ENCODE measurements around the gene KRT15. TPM values are rescaled to one million over a fixed set of nuclear protein-coding genes. Genes with fewer than 3 reads are reported as not detected.

The KRT15 gene
- total and polyA plus RNA-seq, 10 of the 15 experiments (the other 5 are each of a cell fraction or from before 2014, with no cell fraction given) = 0.06 to 0.17 TPM; not detected in 8

DNA sequence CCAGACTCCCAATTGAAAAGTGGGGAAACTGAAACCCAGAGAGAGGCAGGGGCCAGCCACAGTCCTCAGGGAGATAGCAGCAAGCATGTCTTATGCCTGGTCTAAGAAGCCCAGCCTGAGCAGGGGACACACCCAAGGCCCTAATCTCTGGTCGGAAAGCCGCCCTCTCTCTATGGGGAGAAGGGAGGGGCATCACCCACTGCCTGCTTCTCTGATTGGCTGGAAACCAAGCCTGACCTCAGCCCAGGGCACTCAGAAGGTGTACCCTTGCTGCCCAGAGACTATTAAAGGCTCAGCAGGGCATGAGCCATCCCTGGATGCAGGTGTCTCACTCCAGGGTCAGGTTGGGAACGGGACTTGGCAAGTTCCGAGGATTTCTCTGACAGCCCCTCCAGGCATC, 7.6 kb downstream of the KRT15 start:
- WGBS (ENCODE audit: insufficient coverage, insufficient replicate concordance, low lambda C conversion rate, missing lambda C conversion rate) = 38% methylated on average over 4 of the region's 4 CpGs

GRCh38 chr17:41510251-41511065, 8.2 kb downstream of the KRT15 start:
- ChIA-PET POLR2A (no interaction called here), RAD21 (ENCODE audit: unreplicated experiment) (no interaction called here), SMC1A (ENCODE audit: uncharacterized antibody, unreplicated experiment) (no interaction called here), CTCF (interaction anchor here (0.9 to 1.4 kb wide), 2 partner anchors 39 to 152 kb away, joined by 3 read pairs; no protein-coding TSS in a partner anchor)
- DNase-seq (ENCODE audit: low read depth, low spot score) = no peak
- Histone ChIP-seq H3K4me3 (no peak overlapping the region), H3K4me1 (ENCODE audit: control insufficient read depth, insufficient read depth, low read length) (no peaks in the 10 kb centered on the region), H2AFZ (ENCODE audit: control insufficient read depth, low read depth, low read length) (no peak overlapping the region), H3K9me3 (replicated peaks; ENCODE audit: control insufficient read depth, insufficient read depth, low read length) (no peaks in the 10 kb centered on the region), H3K9ac (ENCODE audit: control insufficient read depth, insufficient read depth, low read length) (no peak overlapping the region), H4K20me1 (ENCODE audit: control insufficient read depth, insufficient read depth) (no peaks in the 10 kb centered on the region), H3K79me2 (ENCODE audit: control insufficient read depth, insufficient read depth, low read length) (no peaks in the 10 kb centered on the region), H3K27ac (ENCODE audit: control insufficient read depth, insufficient read depth) (no peak overlapping the region), H3K27me3 (replicated peaks in 1 of 2; ENCODE audit: control insufficient read depth in 2 of 2, insufficient read depth in 2 of 2, low read length in 1 of 2) (peaks cover 2 to 4% of the 10 kb centered on the region in 2 experiments; a peak in 2 of 4 replicates), H3K36me3 (ENCODE audit: control insufficient read depth in 2 of 2, insufficient read depth in 2 of 2, low read length in 1 of 2) (no peaks in the 10 kb centered on the region), H3K4me2 (ENCODE audit: control insufficient read depth, insufficient read depth) (no peak overlapping the region)
- WGBS (ENCODE audit: insufficient coverage, insufficient replicate concordance, low lambda C conversion rate, missing lambda C conversion rate) = 5% methylated on average over 7 of the region's 7 CpGs
- BruUV-seq (replicated peaks) = no TSS peak
- intact Hi-C loops (cut with micrococcal nuclease; ENCODE audit: unreplicated experiment) (no loop called here), in situ Hi-C loops (cut with MboI) (no loop called here)
- FAIRE-seq = no peak
- no peak for ATAC-seq
- TF ChIP-seq, protein P1, sequence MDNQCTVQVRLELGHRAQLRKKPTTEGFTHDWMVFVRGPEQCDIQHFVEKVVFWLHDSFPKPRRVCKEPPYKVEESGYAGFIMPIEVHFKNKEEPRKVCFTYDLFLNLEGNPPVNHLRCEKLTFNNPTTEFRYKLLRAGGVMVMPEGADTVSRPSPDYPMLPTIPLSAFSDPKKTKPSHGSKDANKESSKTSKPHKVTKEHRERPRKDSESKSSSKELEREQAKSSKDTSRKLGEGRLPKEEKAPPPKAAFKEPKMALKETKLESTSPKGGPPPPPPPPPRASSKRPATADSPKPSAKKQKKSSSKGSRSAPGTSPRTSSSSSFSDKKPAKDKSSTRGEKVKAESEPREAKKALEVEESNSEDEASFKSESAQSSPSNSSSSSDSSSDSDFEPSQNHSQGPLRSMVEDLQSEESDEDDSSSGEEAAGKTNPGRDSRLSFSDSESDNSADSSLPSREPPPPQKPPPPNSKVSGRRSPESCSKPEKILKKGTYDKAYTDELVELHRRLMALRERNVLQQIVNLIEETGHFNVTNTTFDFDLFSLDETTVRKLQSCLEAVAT (IDR thresholded peaks at IDR 0.05) = no peak
- TF ChIP-seq RAD51 (IDR thresholded peaks at IDR 0.05) (no peak), FOS (IDR thresholded peaks at IDR 0.05; ENCODE audit: borderline replicate concordance, extremely low read depth, insufficient read length) (no peak), POU2F2 (IDR thresholded peaks at IDR 0.05; ENCODE audit: borderline replicate concordance, low read depth, low read length) (no peak), TBL1XR1 (IDR thresholded peaks at IDR 0.05; ENCODE audit: low read depth, low read length) (no peak), WRNIP1 (IDR thresholded peaks at IDR 0.05; ENCODE audit: borderline replicate concordance, low read depth, low read length) (no peak), KDM1A (IDR thresholded peaks at IDR 0.05; ENCODE audit: borderline replicate concordance) (no peak), BCL11A (IDR thresholded peaks at IDR 0.05; ENCODE audit: low read depth, low read length) (no peak), IRF5 (IDR thresholded peaks at IDR 0.05; ENCODE audit: borderline replicate concordance) (no peak)
- TF ChIP-seq, protein P2, sequence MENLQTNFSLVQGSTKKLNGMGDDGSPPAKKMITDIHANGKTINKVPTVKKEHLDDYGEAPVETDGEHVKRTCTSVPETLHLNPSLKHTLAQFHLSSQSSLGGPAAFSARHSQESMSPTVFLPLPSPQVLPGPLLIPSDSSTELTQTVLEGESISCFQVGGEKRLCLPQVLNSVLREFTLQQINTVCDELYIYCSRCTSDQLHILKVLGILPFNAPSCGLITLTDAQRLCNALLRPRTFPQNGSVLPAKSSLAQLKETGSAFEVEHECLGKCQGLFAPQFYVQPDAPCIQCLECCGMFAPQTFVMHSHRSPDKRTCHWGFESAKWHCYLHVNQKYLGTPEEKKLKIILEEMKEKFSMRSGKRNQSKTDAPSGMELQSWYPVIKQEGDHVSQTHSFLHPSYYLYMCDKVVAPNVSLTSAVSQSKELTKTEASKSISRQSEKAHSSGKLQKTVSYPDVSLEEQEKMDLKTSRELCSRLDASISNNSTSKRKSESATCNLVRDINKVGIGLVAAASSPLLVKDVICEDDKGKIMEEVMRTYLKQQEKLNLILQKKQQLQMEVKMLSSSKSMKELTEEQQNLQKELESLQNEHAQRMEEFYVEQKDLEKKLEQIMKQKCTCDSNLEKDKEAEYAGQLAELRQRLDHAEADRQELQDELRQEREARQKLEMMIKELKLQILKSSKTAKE (IDR thresholded peaks at IDR 0.05; ENCODE audit: low read depth, poor library complexity, severe bottlenecking) = no peak

More for the DNA sequence above, 7.6 kb downstream of the KRT15 start:
- Histone ChIP-seq H3K36me3 (ENCODE audit: control insufficient read depth in 2 of 2, insufficient read depth in 2 of 2, low read length in 1 of 2) (no peaks in the 10 kb centered on the region), H3K4me3 (no peak overlapping the region), H3K9ac (ENCODE audit: control insufficient read depth, insufficient read depth, low read length) (no peak overlapping the region), H3K9me3 (replicated peaks; ENCODE audit: control insufficient read depth, insufficient read depth, low read length) (no peaks in the 10 kb centered on the region), H3K4me1 (ENCODE audit: control insufficient read depth, insufficient read depth, low read length) (no peaks in the 10 kb centered on the region), H3K27me3 (replicated peaks in 1 of 2; ENCODE audit: control insufficient read depth in 2 of 2, insufficient read depth in 2 of 2, low read length in 1 of 2) (peaks cover 2 to 4% of the 10 kb centered on the region in 2 experiments; a peak in 2 of 4 replicates), H4K20me1 (ENCODE audit: control insufficient read depth, insufficient read depth) (no peaks in the 10 kb centered on the region), H3K27ac (ENCODE audit: control insufficient read depth, insufficient read depth) (no peak overlapping the region), H3K4me2 (ENCODE audit: control insufficient read depth, insufficient read depth) (no peak overlapping the region), H3K79me2 (ENCODE audit: control insufficient read depth, insufficient read depth, low read length) (no peaks in the 10 kb centered on the region), H2AFZ (ENCODE audit: control insufficient read depth, low read depth, low read length) (no peak overlapping the region)
- ChIA-PET RAD21 (ENCODE audit: unreplicated experiment) (no interaction called here), SMC1A (ENCODE audit: uncharacterized antibody, unreplicated experiment) (no interaction called here), POLR2A (no interaction called here), CTCF (interaction anchor here (0.9 to 1.4 kb wide), 2 partner anchors 39 to 152 kb away, joined by 3 read pairs; no protein-coding TSS in a partner anchor)
- FAIRE-seq = no peak
- TF ChIP-seq YBX1 (IDR thresholded peaks at IDR 0.05) = no peak
- TF ChIP-seq TAF1 (IDR thresholded peaks at IDR 0.05; ENCODE audit: borderline replicate concordance, low read depth, low read length) = no peak
- TF ChIP-seq SIN3A (IDR thresholded peaks at IDR 0.05; ENCODE audit: low read depth, low read length) = no peak
- DNase-seq (ENCODE audit: low read depth, low spot score) = no peak
- intact Hi-C loops (cut with micrococcal nuclease; ENCODE audit: unreplicated experiment) = no loop called here
- BruUV-seq (replicated peaks) = no TSS peak
- in situ Hi-C loops (cut with MboI) = no loop called here
- ATAC-seq = no peak

Measured in GM12878 (cell line).